ENCODE results near the gene SUPT4H1. TPM values are rescaled to one million over a fixed set of nuclear protein-coding genes. Genes with fewer than 3 reads are reported as not detected.
A peak's percentile ranks its signal among the peaks of the same experiment; 100 is the strongest.

Gene SUPT4H1
- total RNA-seq, 1 donor from 2014 or later = 37.0 TPM

GRCh38 chr17:58380207-58381123 is 28.5 kb upstream of the SUPT4H1 start:
- no peak for DNase-seq

DNA sequence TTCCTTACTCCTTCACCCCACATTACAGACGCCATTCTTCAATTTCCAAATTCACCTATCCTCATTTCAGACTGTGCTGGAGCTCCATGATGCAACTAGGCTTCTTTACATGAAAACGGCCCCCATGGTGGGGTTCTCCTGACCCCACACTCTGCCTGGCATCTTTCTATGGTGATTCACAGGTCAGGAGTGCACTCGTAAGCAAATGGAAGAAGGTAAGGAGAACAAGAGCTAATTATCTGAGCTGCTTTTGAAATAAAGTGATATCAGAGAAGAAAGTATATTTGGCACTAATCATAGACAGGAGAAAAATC is 27.5 kb upstream of the SUPT4H1 start:
- no peak for DNase-seq

- DNase-seq = no peak
Measured at GRCh38 chr17:58378733-58379510, 26.9 kb upstream of the SUPT4H1 start.

- DNase-seq = no peak
Measured at GRCh38 chr17:58377661-58378060, 25.7 kb upstream of the SUPT4H1 start.

DNA sequence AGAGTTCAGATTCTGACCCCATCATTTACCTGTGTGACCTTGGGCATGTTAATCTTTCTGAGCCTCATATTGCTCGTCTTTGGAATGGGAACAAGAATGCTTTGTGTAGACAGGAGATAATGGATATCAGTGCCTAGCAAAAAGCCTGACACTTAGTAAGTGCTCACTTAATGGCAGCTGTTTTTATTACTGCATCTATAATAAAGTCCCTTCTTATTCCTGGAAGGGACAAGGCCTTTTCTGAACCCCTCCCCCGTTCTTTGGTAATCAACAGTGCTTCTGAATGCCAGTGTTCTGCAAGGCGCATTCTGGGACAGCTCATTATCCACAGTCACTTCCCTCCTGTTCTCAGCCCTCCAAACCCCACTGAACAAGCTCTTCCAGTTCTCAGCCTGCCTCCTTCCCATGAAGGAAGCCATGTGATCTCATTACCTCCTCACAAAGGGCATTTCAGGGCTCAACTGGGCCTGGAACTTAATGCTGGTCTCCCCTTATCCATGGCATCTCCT is 25.1 kb upstream of the SUPT4H1 start:
- DNase-seq = peak; percentile 45

GRCh38 chr17:58376472-58377000 is 24.5 kb upstream of the SUPT4H1 start:
- DNase-seq = no peak

GRCh38 chr17:58375811-58376210 is 23.8 kb upstream of the SUPT4H1 start:
- DNase-seq = no peak

DNA sequence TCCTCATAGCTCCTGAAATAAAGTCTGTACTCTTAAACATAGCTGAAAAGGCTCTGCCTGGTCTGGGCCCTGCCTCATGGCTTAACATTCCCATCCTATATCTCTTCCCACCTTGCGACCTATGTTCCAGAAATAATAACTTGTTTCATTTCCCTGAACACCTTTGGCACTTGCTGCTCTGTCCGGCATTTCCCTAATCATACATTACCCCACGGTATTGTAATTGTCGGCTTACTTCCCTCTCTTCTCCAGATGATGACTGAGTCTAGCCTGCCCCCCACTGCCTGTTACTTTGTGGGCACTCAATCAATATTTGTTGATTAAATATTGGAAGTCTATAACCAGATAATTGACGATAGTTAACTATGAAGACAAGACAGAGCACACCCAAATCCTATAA is 23.3 kb upstream of the SUPT4H1 start:
- DNase-seq = no peak

- no peak for DNase-seq
Measured at GRCh38 chr17:58373923-58374322, 21.9 kb upstream of the SUPT4H1 start.

- no peak for DNase-seq
Measured at GRCh38 chr17:58373003-58373402, 21.0 kb upstream of the SUPT4H1 start.

DNA sequence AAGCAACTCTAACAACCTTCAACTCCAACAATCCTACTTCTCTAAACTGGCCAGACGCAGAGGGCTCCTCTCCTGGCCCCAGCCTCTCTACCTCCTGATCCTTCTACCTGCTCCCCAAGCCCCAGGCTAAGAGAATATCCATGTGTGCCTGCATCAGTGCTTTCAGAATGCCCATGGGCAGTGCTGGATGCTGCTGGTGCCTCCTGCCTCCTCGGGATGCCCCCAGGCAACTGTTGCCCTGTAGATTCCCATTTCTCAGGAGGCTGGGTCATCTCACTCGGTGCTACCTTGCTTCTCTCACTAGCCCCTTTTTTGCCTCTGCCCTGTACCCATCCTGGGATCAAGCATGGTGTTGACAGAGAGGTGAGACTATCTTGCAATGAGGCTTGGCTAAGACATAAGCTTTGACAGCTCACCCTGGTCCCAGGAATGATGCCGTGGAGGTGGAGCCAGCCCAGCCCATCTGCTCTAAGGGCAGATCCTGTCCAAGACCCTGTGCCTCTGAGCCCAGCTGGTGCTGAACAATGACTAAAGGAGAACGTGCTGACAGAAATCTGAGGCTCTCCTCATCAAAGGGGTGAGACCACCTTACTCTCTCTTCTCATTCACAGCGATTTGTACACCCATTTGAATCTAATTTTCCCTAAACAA is 19.4 kb upstream of the SUPT4H1 start:
- DNase-seq = no peak

GRCh38 chr17:58370716-58371115 is 18.7 kb upstream of the SUPT4H1 start:
- no peak for DNase-seq

DNA sequence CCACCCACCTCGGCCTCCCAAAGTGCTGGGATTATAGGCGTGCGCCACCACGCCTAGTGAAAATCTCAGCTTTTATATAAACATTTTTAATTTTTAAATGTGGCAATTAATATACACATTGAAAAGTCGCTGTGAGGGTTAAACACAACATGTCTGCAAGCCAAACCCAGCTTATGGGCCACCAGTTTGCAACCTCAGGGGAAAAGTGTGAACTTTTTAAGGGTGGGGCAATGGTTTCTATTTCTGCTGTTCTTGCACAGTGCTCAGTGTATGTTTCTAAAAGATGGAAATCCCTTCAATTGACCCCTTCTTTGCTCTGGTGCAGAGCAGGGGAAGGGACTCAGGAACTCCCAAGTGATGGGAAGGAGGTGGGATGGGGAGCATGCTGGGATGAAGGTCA is 18.3 kb upstream of the SUPT4H1 start:
- DNase-seq = no peak

- DNase-seq = no peak
Measured at GRCh38 chr17:58369214-58370031, 17.4 kb upstream of the SUPT4H1 start.

DNA sequence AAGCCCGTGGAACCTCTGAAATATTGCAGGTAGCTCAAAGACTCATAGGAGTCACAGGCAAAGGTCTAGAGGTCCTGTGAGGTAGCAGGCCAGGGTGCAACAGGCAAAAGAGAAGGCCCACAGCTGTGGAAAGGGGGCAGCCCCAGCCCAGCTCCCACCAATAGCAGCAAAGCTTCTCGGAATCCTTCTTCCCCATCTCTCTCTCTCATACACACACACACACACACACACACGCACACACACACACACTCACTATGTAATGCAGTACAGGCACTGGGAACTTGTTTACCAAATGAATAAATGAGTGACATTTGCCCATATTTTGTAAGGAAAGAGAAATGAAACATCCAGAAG is 16.8 kb upstream of the SUPT4H1 start:
- DNase-seq = no peak

DNA sequence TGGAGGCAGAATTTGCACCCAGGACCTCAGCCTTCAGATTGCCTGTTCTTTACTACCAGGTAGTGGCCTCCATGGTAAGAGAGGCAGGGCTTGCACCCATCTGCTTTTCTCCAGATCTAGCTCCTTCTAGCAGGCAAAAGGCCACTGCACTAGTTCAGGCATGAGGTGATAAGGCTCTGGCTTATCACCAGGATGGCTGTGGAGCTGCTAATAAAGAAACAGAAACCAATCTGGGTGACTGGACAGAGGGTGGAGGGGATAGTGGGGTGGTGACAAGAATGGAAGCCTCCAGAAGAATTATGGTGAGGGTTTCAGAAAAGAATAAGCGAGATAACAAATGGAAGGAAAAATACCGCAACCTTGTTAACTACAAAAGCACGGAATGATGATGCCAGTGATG is 15.5 kb upstream of the SUPT4H1 start:
- DNase-seq = no peak

DNA sequence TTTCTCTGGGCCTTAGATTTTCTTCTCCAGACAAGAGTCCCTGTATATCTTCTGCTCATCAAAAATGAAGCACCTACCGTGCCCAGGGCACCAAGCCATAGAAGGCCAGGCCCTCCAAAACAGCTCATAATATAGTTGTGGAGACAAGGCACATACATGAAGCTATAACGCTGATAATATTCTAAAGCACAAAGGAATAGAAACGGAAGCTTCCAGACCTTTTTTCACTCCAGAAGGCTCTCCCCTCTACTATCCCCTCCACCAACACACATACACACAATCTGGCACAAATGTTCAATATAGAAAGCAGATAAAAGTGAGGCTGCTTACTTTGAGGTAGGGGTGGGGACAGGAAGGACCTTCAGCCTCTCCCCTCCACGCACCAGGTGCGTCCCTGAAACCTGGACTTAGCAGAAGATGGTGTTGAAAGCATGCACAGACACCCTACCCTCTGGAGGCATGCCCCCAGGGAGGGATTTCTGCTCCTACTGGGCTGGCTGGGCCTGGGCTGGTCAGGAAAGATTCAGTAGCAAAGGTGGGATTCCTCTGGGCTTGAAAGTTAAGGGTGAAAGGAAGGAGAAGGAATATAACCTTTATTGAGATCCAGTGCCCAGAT is 14.1 kb upstream of the SUPT4H1 start:
- no peak for DNase-seq

- DNase-seq = no peak
Measured at GRCh38 chr17:58365185-58365979, 13.4 kb upstream of the SUPT4H1 start.

- DNase-seq = peak; percentile 15
Measured at GRCh38 chr17:58364270-58364942, 12.4 kb upstream of the SUPT4H1 start.
